SK-N-SH treated with all-trans-retinoic acid at 6 μM for 48 hours (cell line): ENCODE measurements around the gene TVP23A.
A peak's percentile ranks its signal among the peaks of the same experiment; 100 is the strongest.
"Not testable (repeated sequence)": the region's sequence is repeated elsewhere in the genome, so short reads cannot be mapped to it uniquely, and the experiment has no call there.

Experiments used
- ATAC-seq: fragments of 200-7000 bp; cut with Tn5 transposase; 3 replicates; pipeline ENCODE4 v1.9.1; 2020; ENCODE audit warnings: mild to moderate bottlenecking, moderate library complexity
- ARNTL ChIP-seq: fragments of 450-650 bp; formaldehyde crosslinking; IDR thresholded peaks from 2 replicates; pipeline ENCODE4 v1.5.0; 2020; ENCODE audit warnings: low read depth, mild to moderate bottlenecking, moderate library complexity, borderline replicate concordance
- BACH2 ChIP-seq: fragments of 250-450 bp; sonication (Bioruptor Pico); IDR thresholded peaks from 2 replicates; pipeline ENCODE4 v1.9.0; 2021; ENCODE audit warnings: mild to moderate bottlenecking, borderline replicate concordance
- ESRRG ChIP-seq: fragments of 250-450 bp; sonication (Bioruptor Pico); IDR thresholded peaks from 2 replicates; pipeline ENCODE4 v1.6.1; 2021; ENCODE audit warnings: mild to moderate bottlenecking
- ISL1 ChIP-seq: fragments of 250-450 bp; sonication (Bioruptor Pico); IDR thresholded peaks from 2 replicates; pipeline ENCODE4 v2.1.2; 2022; ENCODE audit warnings: mild to moderate bottlenecking, moderate library complexity
- OSR1 ChIP-seq: fragments of 250-450 bp; sonication (Bioruptor Pico); IDR thresholded peaks from 2 replicates; pipeline ENCODE4 v1.8.0; 2022; ENCODE audit warnings: moderate library complexity, mild to moderate bottlenecking, inconsistent platforms
- PATZ1 ChIP-seq: fragments of 250-450 bp; sonication (Bioruptor Pico); IDR thresholded peaks from 2 replicates; pipeline ENCODE4 v1.8.0; 2020; ENCODE audit warnings: mild to moderate bottlenecking, moderate library complexity, borderline replicate concordance
- PPARA ChIP-seq: fragments of 250-450 bp; sonication (Bioruptor Pico); IDR thresholded peaks from 2 replicates; pipeline ENCODE4 v1.5.0; 2020; ENCODE audit warnings: mild to moderate bottlenecking, borderline replicate concordance
- RARB ChIP-seq: fragments of 250-450 bp; sonication (Bioruptor Pico); IDR thresholded peaks from 2 replicates; pipeline ENCODE4 v1.8.0; 2021; ENCODE audit warnings: mild to moderate bottlenecking, moderate library complexity
- SNAI2 ChIP-seq: fragments of 250-450 bp; sonication (Bioruptor Pico); IDR thresholded peaks from 2 replicates; pipeline ENCODE4 v1.5.0; 2020; ENCODE audit warnings: mild to moderate bottlenecking, moderate library complexity
- TCF4 ChIP-seq: fragments of 250-450 bp; sonication (Bioruptor Pico); IDR thresholded peaks from 2 replicates; pipeline ENCODE4 v1.8.0; 2021; ENCODE audit warnings: mild to moderate bottlenecking, moderate library complexity, borderline replicate concordance
- TOX ChIP-seq: fragments of 250-450 bp; sonication (Bioruptor Pico); IDR thresholded peaks from 2 replicates; pipeline ENCODE4 v1.8.0; 2021; ENCODE audit warnings: mild to moderate bottlenecking, moderate library complexity, borderline replicate concordance
- TSHZ2 ChIP-seq: fragments of 250-450 bp; sonication (Bioruptor Pico); IDR thresholded peaks from 2 replicates; pipeline ENCODE4 v1.5.0; 2020; ENCODE audit warnings: mild to moderate bottlenecking, moderate library complexity
- ZC3H10 ChIP-seq: fragments of 250-450 bp; sonication (Bioruptor Pico); IDR thresholded peaks from 2 replicates; pipeline ENCODE4 v1.5.1; 2021; ENCODE audit warnings: mild to moderate bottlenecking, moderate library complexity
- ZFP3 ChIP-seq: fragments of 250-450 bp; sonication (Bioruptor Pico); IDR thresholded peaks from 2 replicates; pipeline ENCODE4 v1.5.0; 2020; ENCODE audit warnings: mild to moderate bottlenecking, moderate library complexity
- ZFP30 ChIP-seq: fragments of 450-650 bp; formaldehyde crosslinking; IDR thresholded peaks from 2 replicates; pipeline ENCODE4 v1.5.0; 2022; ENCODE audit warnings: mild to moderate bottlenecking, moderate library complexity
- ZNF565 ChIP-seq: fragments of 450-650 bp; formaldehyde crosslinking; conservative IDR thresholded peaks from 2 replicates; pipeline ENCODE4 v1.5.0; 2020; ENCODE audit warnings: low read depth, mild to moderate bottlenecking, moderate library complexity
- ZNF70 ChIP-seq: fragments of 450-650 bp; formaldehyde crosslinking; IDR thresholded peaks from 2 replicates; pipeline ENCODE4 v1.5.0; 2020; ENCODE audit warnings: mild to moderate bottlenecking, moderate library complexity
- ZNF8 ChIP-seq: fragments of 450-650 bp; formaldehyde crosslinking; IDR thresholded peaks from 2 replicates; pipeline ENCODE4 v1.5.0; 2020; ENCODE audit warnings: mild to moderate bottlenecking, moderate library complexity
- TF ChIP-seq, protein P1 (sequence below): fragments of 250-450 bp; sonication (Bioruptor Pico); IDR thresholded peaks from 2 replicates; pipeline ENCODE4 v1.8.0; 2021; ENCODE audit warnings: low read depth, mild to moderate bottlenecking, moderate library complexity, borderline replicate concordance
- TF ChIP-seq, protein P2 (sequence below): fragments of 250-450 bp; sonication (Bioruptor Pico); IDR thresholded peaks from 2 replicates; pipeline ENCODE4 v1.5.1; 2021; ENCODE audit warnings: mild to moderate bottlenecking, moderate library complexity
- TF ChIP-seq, protein P3 (sequence below): fragments of 250-450 bp; sonication (Bioruptor Pico); IDR thresholded peaks from 2 replicates; pipeline ENCODE4 v1.5.1; 2020; ENCODE audit warnings: low read depth, mild to moderate bottlenecking, moderate library complexity

The TVP23A gene

GRCh38 chr16:10741844-10742243 lies 76.8 kb downstream of the TVP23A start:
- peak; percentile 85 for TF ChIP-seq TCF4
- 0 out of 2 replicates have a peak, but pooled peaks have one; percentile 23 for TF ChIP-seq BACH2 (CRISPR knock-in tag)
- peak; percentile 64; the same call in 1 of the 2 replicates for TF ChIP-seq TSHZ2
- no peak for TF ChIP-seq ISL1 (CRISPR knock-in tag)
- TF ChIP-seq OSR1 (CRISPR knock-in tag), result no peak
- TF ChIP-seq ZNF70 (CRISPR knock-in tag), result peak; percentile 99
- no peak for TF ChIP-seq RARB
- no peak; the same call in 2 of the 3 replicates for ATAC-seq

DNA sequence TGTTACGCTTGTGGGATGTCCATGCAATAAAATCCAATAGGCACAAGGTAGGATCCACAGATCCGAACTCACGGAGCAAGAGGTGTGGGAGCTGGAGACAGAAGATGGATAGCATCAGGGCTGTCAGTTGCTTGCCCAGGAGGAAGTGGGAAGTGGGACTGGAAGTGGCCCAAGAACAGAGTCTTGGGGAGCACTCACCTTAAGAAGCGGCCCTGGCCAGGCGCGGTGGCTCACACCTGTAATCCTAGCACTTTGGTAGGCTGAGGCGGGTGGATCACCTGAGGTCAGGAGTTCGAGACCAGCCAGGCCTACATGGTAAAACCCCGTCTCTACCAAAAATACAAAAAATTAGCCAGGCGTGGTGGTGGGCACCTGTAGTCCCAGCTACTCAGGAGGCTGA lies 77.3 kb downstream of the TVP23A start:
- ATAC-seq, result not testable (repeated sequence)

DNA sequence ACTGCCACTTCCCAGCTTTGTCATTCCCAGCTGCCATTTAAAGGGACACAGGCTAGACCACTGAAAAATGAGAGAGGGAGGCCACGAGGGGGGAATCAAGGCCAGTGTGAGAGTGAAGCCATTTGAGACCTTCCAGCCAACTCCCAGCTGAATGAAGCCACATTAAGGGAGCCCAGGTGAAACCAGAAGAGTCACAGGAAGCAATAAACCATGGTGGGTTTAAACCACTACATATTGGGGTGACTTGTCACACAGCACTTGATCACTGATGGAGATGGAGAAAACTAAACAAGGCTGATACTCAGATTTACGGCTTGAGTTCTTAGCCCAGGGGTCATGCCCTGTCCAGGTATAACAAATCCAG lies 77.8 kb downstream of the TVP23A start:
- TF ChIP-seq PATZ1 (CRISPR knock-in tag) (no peak), ZNF565 (CRISPR knock-in tag) (no peak), ISL1 (CRISPR knock-in tag) (no peak), ARNTL (CRISPR knock-in tag) (no peak), RARB (no peak), ZNF8 (CRISPR knock-in tag) (no peak), PPARA (CRISPR knock-in tag) (no peak), TSHZ2 (no peak), ZFP3 (no peak), ZFP30 (CRISPR knock-in tag) (no peak), BACH2 (CRISPR knock-in tag) (no peak), ESRRG (CRISPR knock-in tag) (no peak), TOX (CRISPR knock-in tag) (no peak), ZC3H10 (no peak), SNAI2 (CRISPR knock-in tag) (no peak), ZNF70 (CRISPR knock-in tag) (no peak)
- TF ChIP-seq, protein P1, sequence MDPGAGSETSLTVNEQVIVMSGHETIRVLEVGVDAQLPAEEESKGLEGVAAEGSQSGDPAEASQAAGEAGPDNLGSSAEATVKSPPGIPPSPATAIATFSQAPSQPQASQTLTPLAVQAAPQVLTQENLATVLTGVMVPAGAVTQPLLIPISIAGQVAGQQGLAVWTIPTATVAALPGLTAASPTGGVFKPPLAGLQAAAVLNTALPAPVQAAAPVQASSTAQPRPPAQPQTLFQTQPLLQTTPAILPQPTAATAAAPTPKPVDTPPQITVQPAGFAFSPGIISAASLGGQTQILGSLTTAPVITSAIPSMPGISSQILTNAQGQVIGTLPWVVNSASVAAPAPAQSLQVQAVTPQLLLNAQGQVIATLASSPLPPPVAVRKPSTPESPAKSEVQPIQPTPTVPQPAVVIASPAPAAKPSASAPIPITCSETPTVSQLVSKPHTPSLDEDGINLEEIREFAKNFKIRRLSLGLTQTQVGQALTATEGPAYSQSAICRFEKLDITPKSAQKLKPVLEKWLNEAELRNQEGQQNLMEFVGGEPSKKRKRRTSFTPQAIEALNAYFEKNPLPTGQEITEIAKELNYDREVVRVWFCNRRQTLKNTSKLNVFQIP (CRISPR knock-in tag), result no peak
- TF ChIP-seq, protein P2, sequence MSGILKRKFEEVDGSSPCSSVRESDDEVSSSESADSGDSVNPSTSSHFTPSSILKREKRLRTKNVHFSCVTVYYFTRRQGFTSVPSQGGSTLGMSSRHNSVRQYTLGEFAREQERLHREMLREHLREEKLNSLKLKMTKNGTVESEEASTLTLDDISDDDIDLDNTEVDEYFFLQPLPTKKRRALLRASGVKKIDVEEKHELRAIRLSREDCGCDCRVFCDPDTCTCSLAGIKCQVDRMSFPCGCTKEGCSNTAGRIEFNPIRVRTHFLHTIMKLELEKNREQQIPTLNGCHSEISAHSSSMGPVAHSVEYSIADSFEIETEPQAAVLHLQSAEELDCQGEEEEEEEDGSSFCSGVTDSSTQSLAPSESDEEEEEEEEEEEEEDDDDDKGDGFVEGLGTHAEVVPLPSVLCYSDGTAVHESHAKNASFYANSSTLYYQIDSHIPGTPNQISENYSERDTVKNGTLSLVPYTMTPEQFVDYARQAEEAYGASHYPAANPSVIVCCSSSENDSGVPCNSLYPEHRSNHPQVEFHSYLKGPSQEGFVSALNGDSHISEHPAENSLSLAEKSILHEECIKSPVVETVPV (CRISPR knock-in tag), result no peak
- TF ChIP-seq, protein P3, sequence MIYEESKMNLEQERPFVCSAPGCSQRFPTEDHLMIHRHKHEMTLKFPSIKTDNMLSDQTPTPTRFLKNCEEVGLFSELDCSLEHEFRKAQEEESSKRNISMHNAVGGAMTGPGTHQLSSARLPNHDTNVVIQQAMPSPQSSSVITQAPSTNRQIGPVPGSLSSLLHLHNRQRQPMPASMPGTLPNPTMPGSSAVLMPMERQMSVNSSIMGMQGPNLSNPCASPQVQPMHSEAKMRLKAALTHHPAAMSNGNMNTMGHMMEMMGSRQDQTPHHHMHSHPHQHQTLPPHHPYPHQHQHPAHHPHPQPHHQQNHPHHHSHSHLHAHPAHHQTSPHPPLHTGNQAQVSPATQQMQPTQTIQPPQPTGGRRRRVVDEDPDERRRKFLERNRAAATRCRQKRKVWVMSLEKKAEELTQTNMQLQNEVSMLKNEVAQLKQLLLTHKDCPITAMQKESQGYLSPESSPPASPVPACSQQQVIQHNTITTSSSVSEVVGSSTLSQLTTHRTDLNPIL (CRISPR knock-in tag), result no peak
- ATAC-seq, result no peak
